LHCN-M2 (cell line): ENCODE data around the gene CNTN4. TPM values are rescaled to one million over a fixed set of nuclear protein-coding genes. Genes with fewer than 3 reads are reported as not detected.

Experiments used
- DNase-seq: peaks from one replicate; pipeline ENCODE4 v3.0.0-alpha.2; 2012; ENCODE audit warnings: low read depth
- total RNA-seq: library from RNA; depleted of rRNA; stranded (reverse); fragments of >200 nt; gene quantifications from 2 replicates; pipeline ENCODE4 v1.2.3, GENCODE V29; 2014

Gene CNTN4
- total RNA-seq, 1 experiment from 2014 or later, result not detected

DNA sequence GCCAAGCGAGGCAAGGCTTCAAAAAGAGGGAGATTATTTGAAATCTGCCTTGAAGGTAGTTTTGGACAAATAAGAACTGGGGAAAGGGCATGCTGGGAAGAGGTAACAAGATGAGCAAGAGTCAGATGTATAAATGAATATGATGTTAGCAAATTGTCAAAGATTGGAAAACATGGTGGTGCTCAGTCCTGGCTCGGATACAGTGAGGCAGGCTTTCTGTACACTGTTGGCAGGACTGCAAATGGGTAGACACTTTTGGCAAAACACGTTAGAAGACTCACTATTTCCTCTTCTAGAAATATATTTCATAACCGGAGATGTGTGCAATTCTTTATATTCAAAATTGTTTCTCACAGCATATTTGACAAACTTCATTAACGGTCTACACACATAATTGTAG lies 581.6 kb downstream of the CNTN4 start:
- no peak for DNase-seq

DNA sequence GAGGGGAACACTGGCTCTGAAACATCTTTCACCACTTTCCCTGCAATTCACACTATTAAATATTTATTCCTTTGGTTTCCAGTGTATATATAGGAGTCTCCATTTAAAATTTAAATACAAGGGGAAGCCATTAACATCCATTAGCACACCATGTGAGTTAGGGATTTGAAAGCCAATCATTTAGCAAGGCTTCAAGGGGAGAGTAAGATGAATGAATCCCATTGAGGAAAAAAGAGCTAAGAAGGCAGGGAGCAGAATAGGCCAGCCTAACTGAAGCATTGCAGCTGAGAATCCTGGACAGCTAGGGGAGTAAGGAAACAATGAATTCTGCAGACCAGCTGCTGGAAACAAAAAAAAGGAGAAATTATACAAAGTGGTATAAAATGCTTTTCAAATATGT lies 585.4 kb downstream of the CNTN4 start:
- DNase-seq, result no peak

- DNase-seq, result no peak
These were observed 588.3 kb downstream of the CNTN4 start for GRCh38 chr3:2686816-2687502.

GRCh38 chr3:2697589-2697988 lies 598.9 kb downstream of the CNTN4 start:
- DNase-seq, result no peak

DNA sequence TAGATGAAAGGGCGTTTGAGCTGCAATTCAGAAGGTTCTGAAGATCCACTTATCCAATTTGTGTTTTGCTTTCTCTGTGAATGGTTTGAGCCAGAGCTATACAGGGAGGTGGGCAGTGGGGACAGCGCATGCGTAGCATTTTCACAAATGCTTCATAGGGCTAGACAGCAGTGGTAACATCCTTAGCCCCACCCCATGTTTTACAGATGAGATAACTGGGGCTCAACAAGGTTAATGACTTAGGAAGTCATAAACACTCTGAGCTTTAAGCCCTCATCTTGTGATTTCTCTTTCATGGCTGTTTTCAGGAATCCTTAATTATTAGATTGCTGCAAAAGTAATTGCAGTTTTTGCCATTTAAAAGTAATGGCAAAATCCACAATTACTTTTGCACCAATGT lies 602.8 kb downstream of the CNTN4 start:
- DNase-seq, result no peak

- DNase-seq, result no peak
These were observed 607.6 kb downstream of the CNTN4 start for GRCh38 chr3:2706144-2706835.

- no peak for DNase-seq
These were observed 608.2 kb downstream of the CNTN4 start for GRCh38 chr3:2706836-2707210.

GRCh38 chr3:2711081-2711480 lies 612.4 kb downstream of the CNTN4 start:
- DNase-seq, result no peak

GRCh38 chr3:2713923-2714322 lies 615.3 kb downstream of the CNTN4 start:
- DNase-seq, result no peak

DNA sequence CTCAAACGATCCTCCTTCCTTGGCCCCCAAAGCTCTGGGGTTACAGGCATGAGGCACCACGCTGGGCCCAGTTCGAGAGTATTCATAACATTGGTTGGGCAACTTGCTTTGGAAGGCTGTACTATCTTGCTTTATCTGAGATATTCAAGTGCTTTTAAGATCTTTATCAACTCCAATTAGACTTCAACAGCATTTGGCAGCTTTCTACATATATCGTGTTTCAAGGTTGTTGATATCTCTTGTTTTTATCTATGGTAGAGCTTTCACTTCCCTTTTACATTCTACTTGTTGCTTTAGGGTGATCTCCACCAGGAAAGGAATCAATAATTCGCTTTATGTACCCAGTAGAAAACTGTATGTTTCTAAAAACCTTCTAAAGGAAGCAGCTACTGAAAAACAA lies 616.2 kb downstream of the CNTN4 start:
- DNase-seq, result no peak

DNA sequence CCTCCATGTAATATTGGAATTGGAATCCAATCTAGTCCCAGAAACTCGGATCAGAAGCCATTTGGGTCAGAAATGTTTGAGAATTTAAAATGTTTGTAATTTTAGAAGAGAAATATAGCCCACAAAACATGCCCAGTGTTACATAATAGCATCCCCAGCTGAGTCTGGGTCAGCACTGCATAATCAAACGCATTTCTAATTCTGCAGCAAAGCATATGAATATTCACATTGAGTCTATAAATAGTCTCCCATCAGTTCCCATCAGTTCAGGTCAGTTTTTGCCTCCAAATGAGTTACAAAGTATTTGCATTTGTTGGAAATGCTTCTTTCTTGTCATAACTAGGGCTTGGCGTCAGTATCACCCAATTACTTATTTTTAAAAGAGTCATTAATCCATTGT lies 628.4 kb downstream of the CNTN4 start:
- DNase-seq, result no peak

DNA sequence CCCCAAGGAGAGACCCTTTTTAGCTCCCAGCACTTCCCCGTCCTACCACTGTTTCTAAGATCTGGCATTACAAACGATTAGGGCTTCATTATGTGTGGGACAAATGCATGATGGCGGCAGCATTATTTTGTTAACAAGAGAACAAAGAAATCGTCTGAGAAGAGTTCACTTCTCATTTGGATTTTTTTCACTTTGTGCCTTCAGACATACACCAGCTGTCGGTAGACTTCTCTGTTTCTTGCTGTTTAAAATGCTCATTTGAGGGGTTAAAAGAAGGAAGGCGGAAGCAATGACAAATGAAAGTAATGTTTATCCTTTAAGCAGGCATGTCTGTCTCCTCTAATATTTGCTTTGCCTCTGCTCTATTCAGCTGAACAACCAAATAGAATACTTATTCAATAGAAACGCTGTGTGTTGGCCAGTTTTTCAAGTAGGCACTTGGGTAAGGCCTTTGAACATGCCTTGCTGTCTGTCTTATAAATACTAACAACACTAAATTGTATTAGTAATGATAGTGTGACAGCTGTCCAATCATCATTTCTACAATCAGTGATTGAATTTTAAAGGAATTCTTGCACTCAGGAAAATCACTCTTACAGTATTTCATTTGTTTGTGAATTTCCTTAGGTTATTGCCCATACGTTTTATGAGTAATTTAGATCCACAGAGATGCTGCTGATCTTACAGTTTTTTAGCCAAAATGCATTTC lies 629.1 kb downstream of the CNTN4 start:
- DNase-seq, result no peak

DNA sequence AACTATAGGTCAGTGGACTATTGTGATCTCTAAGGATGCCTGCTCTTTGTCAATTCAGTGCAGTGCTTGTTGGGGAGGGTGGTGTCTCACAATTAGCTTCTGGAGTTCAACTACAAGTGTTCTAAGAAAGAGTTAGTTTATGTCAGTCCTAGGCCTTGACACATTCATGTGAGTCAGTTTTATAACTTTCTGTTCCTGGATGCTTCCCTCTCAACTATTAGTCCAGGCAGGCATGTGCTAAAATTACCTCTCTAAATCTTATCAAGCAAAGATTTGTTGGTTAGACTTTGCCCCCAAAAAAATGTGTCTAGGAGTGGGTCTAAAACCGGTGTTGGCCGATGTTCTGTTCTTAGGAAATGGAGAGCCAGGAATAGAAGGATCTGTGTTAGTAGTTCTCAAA lies 633.2 kb downstream of the CNTN4 start:
- no peak for DNase-seq

- no peak for DNase-seq
These were observed 636.8 kb downstream of the CNTN4 start for GRCh38 chr3:2735392-2735894.

- DNase-seq, result no peak
These were observed 642.9 kb downstream of the CNTN4 start for GRCh38 chr3:2741516-2741915.

DNA sequence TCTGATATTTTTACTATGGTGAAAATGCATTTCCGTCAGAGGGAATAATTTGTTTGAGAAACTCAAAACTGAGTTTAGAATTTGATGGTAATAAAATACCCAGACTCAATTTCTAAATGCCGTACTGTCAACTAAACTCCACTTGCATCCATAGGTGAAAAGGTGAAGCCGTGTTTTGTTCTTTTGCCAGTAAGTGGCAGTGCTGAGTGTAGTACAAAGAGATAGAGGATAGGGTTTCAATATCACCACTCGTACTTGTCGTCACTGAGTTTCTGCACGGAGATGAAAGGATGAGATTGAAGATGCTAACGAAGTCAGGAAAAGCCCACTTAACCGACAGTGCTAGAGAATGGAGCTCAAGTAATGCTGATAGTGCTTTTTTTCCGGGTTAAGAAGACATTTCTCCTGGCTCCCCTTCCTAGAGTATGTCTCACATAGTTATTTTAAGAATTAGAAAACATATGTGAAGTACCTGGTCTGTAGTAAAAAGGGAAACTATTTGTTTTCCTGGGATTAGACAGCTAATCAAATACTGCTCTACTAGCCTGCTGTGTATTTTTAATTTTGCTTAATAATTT lies 666.4 kb downstream of the CNTN4 start:
- DNase-seq, result no peak

- no peak for DNase-seq
These were observed 671.8 kb downstream of the CNTN4 start for GRCh38 chr3:2770451-2770850.

DNA sequence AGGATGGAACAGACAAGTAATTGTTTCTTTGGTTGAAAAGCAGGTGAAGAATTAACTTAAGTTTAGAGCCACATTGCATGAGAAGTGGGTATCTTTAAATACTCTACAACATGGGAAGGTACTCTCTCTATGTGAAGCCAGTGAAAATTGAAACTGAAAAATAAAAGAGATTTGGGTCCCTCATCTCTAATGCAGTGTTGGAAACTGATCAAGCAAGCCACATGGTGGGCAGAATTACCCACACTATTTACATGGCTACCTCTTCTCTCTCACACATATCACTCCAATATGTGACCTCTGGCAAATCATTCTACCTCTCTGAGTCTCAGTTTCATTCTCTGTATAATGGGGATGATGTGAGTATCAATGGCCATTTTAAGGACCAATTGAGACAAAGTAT lies 672.5 kb downstream of the CNTN4 start:
- DNase-seq, result no peak

DNA sequence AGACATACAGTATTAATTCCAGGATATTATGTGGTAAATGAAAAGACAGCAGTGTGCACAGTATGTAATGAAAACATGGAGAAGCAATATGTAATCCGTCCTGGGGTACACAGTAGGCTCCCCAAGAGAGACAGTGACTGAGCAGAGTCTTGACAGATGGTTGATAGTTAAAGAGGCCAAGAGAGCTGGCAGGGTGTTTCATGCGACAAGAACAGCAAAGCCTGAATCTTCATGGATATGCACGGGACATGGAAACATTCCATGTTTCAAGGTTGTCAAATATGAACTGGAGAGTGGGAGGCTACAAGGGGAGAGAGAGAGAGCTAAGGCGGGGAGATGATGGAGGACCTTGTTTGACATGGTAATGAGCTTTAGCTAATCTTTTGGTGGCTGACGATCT lies 673.1 kb downstream of the CNTN4 start:
- no peak for DNase-seq

- no peak for DNase-seq
These were observed 674.1 kb downstream of the CNTN4 start for GRCh38 chr3:2772803-2773202.

DNA sequence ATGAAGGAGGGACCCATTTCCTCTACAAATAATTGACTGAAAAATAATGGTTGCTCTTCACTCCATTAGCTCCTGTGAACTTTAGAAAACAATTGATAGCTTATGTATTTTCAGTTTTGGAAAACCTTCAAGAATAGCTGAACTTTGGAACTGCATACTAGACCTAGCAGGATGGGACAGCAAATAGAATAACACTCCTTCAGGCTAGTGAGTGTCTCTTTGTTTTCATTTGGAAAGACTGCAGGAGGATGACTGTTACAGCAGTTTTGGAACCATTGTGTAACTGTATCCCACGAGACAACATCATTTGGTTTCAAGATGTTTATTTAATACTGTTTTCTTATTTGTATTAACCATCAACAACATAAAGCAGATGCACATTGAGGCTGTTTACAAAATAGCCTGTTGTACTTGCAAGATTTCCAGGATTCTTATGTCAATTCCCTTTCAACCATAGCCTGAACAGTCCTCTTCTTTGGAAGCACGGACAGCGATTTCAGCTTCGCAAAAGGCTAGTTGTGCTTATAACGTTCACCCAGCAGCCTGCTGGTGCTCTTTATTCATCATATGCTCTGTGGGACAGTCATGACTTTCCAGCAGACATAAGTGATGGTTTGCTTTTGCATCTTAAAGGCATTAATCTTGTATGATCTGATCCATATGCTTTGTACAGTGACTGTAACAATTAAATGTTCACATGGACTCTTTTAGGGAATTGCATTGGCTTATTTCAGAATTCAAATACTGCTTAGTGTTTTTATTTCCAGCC lies 676.0 kb downstream of the CNTN4 start:
- DNase-seq, result no peak

- no peak for DNase-seq
These were observed 684.6 kb downstream of the CNTN4 start for GRCh38 chr3:2783261-2783660.
